HL-60 (cell line): Measurements from ENCODE around the gene SHFL.

Experiments used
- DNase-seq, 2 experiments: peaks; one replicate each; pipeline ENCODE4 v3.0.0-alpha.2; 2010 to 2020; ENCODE audit warnings: low read depth in 1 of 2, low spot score in 1 of 2
- H3K27ac ChIP-seq: fragments of 250-450 bp; sonication (Bioruptor Pico); replicated peaks from 2 replicates; pipeline ENCODE4 v1.5.1; 2020; ENCODE audit warnings: mild to moderate bottlenecking, moderate library complexity
- H3K27me3 ChIP-seq: fragments of 250-450 bp; sonication (Bioruptor Pico); 2 replicates; pipeline ENCODE4 v1.5.1; 2021; ENCODE audit warnings: mild to moderate bottlenecking, moderate library complexity; ENCODE audit not compliant: insufficient read depth, poor library complexity, severe bottlenecking
- H3K4me3 ChIP-seq: replicated peaks from 2 replicates; pipeline ENCODE4 v1.5.1; 2011; ENCODE audit warnings: mild to moderate bottlenecking, control low read depth, low read length; ENCODE audit not compliant: insufficient read depth
- CTCF ChIP-seq: IDR thresholded peaks from one replicate; pipeline ENCODE4 v1.5.1; 2011; ENCODE audit warnings: low read length, control low read depth, inconsistent platforms; ENCODE audit not compliant: insufficient read depth
- GABPA ChIP-seq: IDR thresholded peaks from 2 replicates; pipeline ENCODE4 v1.6.1; 2012; ENCODE audit warnings: low read depth
- POLR2AphosphoS5 ChIP-seq: IDR thresholded peaks from 2 replicates; pipeline ENCODE4 v1.6.1; 2012; ENCODE audit warnings: low read depth
- REST ChIP-seq: IDR thresholded peaks from 2 replicates; pipeline ENCODE4 v1.6.1; 2012; ENCODE audit warnings: low read depth; ENCODE audit not compliant: insufficient replicate concordance
- SPI1 ChIP-seq: IDR thresholded peaks from 2 replicates; pipeline ENCODE4 v1.6.1; 2012; ENCODE audit warnings: low read depth, mild to moderate bottlenecking, borderline replicate concordance

The SHFL gene

GRCh38 chr19:10061717-10062310 lies 24.3 kb upstream of the SHFL start:
- H3K27me3 ChIP-seq: no peaks in the 10 kb centered on the region
- no peak for DNase-seq
- H3K27ac ChIP-seq: no peak overlapping the region
- no peak overlapping the region for H3K4me3 ChIP-seq
- TF ChIP-seq SPI1 (no peak), POLR2AphosphoS5 (no peak), GABPA (no peak), CTCF (no peak), REST (peak; percentile 91)

GRCh38 chr19:10068205-10068604 lies 17.9 kb upstream of the SHFL start:
- no peak for TF ChIP-seq POLR2AphosphoS5
- TF ChIP-seq CTCF: no peak
- no peak for TF ChIP-seq SPI1
- TF ChIP-seq GABPA: no peak
- no peak for TF ChIP-seq REST
- no peak overlapping the region for H3K4me3 ChIP-seq
- DNase-seq: no peak
- H3K27ac ChIP-seq: no peak overlapping the region
- no peaks in the 10 kb centered on the region for H3K27me3 ChIP-seq

- Histone ChIP-seq H3K27me3 (no peaks in the 10 kb centered on the region), H3K4me3 (no peak overlapping the region), H3K27ac (no peak overlapping the region)
- no peak for DNase-seq
- TF ChIP-seq REST: no peak
- no peak for TF ChIP-seq GABPA
- TF ChIP-seq CTCF: no peak
- no peak for TF ChIP-seq POLR2AphosphoS5
- no peak for TF ChIP-seq SPI1
These were observed 17.1 kb upstream of the SHFL start for GRCh38 chr19:10069046-10069445.
